Measurements from ENCODE around the gene COPA.

- TF ChIP-seq POLR2A (IDR thresholded peaks at IDR 0.05) (no peak), CTCF (IDR thresholded peaks at IDR 0.05) (no peak)
Measured at GRCh38 chr1:160247053-160247452, 96.0 kb downstream of the COPA start.
